ENCODE results near the gene GLOD5. TPM values are rescaled to one million over a fixed set of nuclear protein-coding genes. Genes with fewer than 3 reads are reported as not detected.

The GLOD5 gene
- total and polyA plus RNA-seq, 9 of the 15 experiments (the other 6 are each of a cell fraction or from before 2014, with no cell fraction given) = 0.27 to 4.4 (median 2.2) TPM

DNA sequence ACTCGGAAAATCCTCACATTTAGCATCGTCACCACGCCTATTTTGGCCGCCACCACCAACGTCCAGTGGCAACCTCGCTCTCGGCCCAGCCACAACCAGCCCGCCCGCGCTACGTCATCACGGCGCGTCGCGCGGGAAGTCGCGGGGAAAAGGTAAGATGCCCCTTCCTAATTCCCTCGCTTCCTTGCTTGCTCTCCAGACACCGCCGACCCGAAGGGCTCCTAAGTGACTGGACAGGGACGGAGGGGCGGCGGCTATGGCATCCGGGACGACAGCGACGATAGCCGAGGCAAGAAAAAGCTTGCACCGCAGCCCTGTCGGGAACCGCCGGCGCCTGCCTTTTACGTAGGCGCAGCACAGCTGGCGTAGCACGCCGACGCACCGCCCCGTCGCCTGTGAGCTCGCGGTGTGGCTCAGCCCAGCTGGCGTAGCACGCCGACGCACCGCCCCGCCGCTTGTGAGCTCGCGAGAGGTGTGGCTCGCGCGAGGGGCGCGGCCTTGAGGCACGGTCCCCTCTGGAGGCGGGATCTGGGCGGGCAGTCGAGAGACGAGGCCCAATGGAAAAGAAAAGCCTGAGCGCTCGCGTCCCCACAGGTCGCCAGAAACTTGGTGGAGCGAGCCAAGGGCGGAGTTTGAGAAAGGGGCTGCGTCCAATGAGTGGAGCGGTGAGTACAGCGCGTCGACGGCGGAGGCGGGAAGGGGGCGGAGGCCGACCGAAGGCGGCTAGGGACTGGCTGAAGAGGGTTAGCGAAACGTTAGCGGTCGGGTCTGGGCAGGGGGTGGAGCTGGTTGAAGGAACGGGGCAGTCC is 39.9 kb downstream of the GLOD5 start, which contains the start of gene HDAC6 (continued):
- TF ChIP-seq BRD9 (IDR thresholded peaks at IDR 0.05; ENCODE audit: low read depth, partially characterized antibody) (no peak), SAP30 (IDR thresholded peaks at IDR 0.05; ENCODE audit: borderline replicate concordance, insufficient read depth, low read depth, low read length, poor library complexity, severe bottlenecking) (no peak), HNRNPLL (IDR thresholded peaks at IDR 0.05; ENCODE audit: low read depth, low read length, poor library complexity, severe bottlenecking) (peak; percentile 81), FOS (IDR thresholded peaks at IDR 0.05; ENCODE audit: extremely low read depth, insufficient read length) (peak; percentile 75), GTF2E2 (tag; IDR thresholded peaks at IDR 0.05) (no peak; the same call in 1 of the 2 replicates), ASH1L (IDR thresholded peaks at IDR 0.05; ENCODE audit: borderline replicate concordance, low read depth, partially characterized antibody) (no peak), SRSF7 (optimal IDR thresholded peaks at IDR 0.05; ENCODE audit: low read depth, low read length) (no peak), RFX1 (IDR thresholded peaks at IDR 0.05) (no peak), ZNF3 (CRISPR knock-in tag; IDR thresholded peaks at IDR 0.05) (no peak), XRCC3 (IDR thresholded peaks at IDR 0.05) (no peak), GATAD2B (IDR thresholded peaks at IDR 0.05; ENCODE audit: borderline replicate concordance) (no peak), PRPF4 (IDR thresholded peaks at IDR 0.05; ENCODE audit: insufficient read depth, low read depth, low read length, poor library complexity, severe bottlenecking) (no peak), NCOA4 (IDR thresholded peaks at IDR 0.05; ENCODE audit: partially characterized antibody) (no peak), RBM15 (IDR thresholded peaks at IDR 0.05; ENCODE audit: insufficient read depth, low read length) (no peak), SREBF1 (IDR thresholded peaks at IDR 0.05; ENCODE audit: borderline replicate concordance, low read depth, low read length) (no peak), SIN3A (IDR thresholded peaks at IDR 0.05; ENCODE audit: borderline replicate concordance in 2 of 2, control insufficient read depth in 1 of 2, low read depth in 2 of 2, low read length in 2 of 2) (peak; percentile 64 to 88; a peak in 2 of 4 replicates), RNF2 (IDR thresholded peaks at IDR 0.05) (no peak; the same call in 1 of the 2 replicates), CHD1 (IDR thresholded peaks at IDR 0.05; ENCODE audit: low read length) (no peak), XRCC4 (IDR thresholded peaks at IDR 0.05; ENCODE audit: extremely low read depth, insufficient read depth, insufficient read length) (no peak)
- TF ChIP-seq, protein P1, sequence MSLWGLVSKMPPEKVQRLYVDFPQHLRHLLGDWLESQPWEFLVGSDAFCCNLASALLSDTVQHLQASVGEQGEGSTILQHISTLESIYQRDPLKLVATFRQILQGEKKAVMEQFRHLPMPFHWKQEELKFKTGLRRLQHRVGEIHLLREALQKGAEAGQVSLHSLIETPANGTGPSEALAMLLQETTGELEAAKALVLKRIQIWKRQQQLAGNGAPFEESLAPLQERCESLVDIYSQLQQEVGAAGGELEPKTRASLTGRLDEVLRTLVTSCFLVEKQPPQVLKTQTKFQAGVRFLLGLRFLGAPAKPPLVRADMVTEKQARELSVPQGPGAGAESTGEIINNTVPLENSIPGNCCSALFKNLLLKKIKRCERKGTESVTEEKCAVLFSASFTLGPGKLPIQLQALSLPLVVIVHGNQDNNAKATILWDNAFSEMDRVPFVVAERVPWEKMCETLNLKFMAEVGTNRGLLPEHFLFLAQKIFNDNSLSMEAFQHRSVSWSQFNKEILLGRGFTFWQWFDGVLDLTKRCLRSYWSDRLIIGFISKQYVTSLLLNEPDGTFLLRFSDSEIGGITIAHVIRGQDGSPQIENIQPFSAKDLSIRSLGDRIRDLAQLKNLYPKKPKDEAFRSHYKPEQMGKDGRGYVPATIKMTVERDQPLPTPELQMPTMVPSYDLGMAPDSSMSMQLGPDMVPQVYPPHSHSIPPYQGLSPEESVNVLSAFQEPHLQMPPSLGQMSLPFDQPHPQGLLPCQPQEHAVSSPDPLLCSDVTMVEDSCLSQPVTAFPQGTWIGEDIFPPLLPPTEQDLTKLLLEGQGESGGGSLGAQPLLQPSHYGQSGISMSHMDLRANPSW (CRISPR knock-in tag; IDR thresholded peaks at IDR 0.05) = no peak
- TF ChIP-seq, protein P2, sequence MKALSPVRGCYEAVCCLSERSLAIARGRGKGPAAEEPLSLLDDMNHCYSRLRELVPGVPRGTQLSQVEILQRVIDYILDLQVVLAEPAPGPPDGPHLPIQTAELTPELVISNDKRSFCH (CRISPR knock-in tag; IDR thresholded peaks at IDR 0.05) = no peak
- TF ChIP-seq, protein P2 (tag; IDR thresholded peaks at IDR 0.05) = no peak
- TF ChIP-seq, protein P3, sequence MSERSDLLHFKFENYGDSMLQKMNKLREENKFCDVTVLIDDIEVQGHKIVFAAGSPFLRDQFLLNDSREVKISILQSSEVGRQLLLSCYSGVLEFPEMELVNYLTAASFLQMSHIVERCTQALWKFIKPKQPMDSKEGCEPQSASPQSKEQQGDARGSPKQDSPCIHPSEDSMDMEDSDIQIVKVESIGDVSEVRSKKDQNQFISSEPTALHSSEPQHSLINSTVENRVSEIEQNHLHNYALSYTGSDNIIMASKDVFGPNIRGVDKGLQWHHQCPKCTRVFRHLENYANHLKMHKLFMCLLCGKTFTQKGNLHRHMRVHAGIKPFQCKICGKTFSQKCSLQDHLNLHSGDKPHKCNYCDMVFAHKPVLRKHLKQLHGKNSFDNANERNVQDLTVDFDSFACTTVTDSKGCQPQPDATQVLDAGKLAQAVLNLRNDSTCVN (CRISPR knock-in tag; IDR thresholded peaks at IDR 0.05) = no peak
- TF ChIP-seq, protein P4, sequence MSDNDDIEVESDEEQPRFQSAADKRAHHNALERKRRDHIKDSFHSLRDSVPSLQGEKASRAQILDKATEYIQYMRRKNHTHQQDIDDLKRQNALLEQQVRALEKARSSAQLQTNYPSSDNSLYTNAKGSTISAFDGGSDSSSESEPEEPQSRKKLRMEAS (CRISPR knock-in tag; IDR thresholded peaks at IDR 0.05) = peak; percentile 89
